ENCODE results near the gene PPP1R12A.

The PPP1R12A gene

DNA sequence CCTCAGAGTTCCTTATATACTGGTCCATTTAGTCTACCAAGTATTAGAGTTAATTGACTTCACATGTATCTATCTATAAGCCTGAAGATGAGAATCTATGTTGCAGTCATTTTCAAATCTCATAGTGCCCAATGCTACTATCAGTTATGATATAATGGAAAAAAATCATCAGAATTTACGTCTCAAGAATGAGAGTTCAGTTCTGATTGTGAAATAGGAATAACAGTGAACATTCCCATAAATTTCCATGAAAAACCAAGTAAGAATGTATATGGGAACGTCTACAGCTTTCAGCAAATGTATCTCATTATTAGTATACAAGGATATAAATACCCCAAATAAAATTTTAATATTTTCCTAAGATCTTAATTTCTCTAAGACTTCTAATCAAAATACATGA, 77.2 kb downstream of the PPP1R12A start:
- H3K4me3 ChIP-seq (ENCODE audit: low read length) = no peak overlapping the region
- H3K9me3 ChIP-seq (ENCODE audit: insufficient read depth, low read length) = 0 out of 2 replicates have a peak, but pooled peaks cover under 1% of the 10 kb centered on the region
- no peak overlapping the region for H3K4me2 ChIP-seq (ENCODE audit: low read length)
- no peak for TF ChIP-seq EZH2phosphoT487 (IDR thresholded peaks at IDR 0.05; ENCODE audit: low read depth)
- TF ChIP-seq, protein P1, sequence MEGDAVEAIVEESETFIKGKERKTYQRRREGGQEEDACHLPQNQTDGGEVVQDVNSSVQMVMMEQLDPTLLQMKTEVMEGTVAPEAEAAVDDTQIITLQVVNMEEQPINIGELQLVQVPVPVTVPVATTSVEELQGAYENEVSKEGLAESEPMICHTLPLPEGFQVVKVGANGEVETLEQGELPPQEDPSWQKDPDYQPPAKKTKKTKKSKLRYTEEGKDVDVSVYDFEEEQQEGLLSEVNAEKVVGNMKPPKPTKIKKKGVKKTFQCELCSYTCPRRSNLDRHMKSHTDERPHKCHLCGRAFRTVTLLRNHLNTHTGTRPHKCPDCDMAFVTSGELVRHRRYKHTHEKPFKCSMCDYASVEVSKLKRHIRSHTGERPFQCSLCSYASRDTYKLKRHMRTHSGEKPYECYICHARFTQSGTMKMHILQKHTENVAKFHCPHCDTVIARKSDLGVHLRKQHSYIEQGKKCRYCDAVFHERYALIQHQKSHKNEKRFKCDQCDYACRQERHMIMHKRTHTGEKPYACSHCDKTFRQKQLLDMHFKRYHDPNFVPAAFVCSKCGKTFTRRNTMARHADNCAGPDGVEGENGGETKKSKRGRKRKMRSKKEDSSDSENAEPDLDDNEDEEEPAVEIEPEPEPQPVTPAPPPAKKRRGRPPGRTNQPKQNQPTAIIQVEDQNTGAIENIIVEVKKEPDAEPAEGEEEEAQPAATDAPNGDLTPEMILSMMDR (IDR thresholded peaks at IDR 0.05; ENCODE audit: low read depth, low read length) = no peak
- peaks cover 12% of the 10 kb centered on the region for H3K36me3 ChIP-seq (replicated peaks; ENCODE audit: low read depth, low read length)
- H3K9ac ChIP-seq (ENCODE audit: low read length) = no peak overlapping the region
- no peak overlapping the region for H2AFZ ChIP-seq (ENCODE audit: low read depth, low read length)
- H4K20me1 ChIP-seq (ENCODE audit: insufficient read depth, low read length) = 0 out of 2 replicates have a peak, but pooled peaks cover 15% of the 10 kb centered on the region
- no peaks in the 10 kb centered on the region for H3K4me1 ChIP-seq (ENCODE audit: low read length)
- H3K79me2 ChIP-seq (ENCODE audit: low read length) = peaks cover 51% of the 10 kb centered on the region
- H3K27me3 ChIP-seq (ENCODE audit: low read depth, low read length) = no peaks in the 10 kb centered on the region
- H3K27ac ChIP-seq (ENCODE audit: low read length) = no peak overlapping the region

DNA sequence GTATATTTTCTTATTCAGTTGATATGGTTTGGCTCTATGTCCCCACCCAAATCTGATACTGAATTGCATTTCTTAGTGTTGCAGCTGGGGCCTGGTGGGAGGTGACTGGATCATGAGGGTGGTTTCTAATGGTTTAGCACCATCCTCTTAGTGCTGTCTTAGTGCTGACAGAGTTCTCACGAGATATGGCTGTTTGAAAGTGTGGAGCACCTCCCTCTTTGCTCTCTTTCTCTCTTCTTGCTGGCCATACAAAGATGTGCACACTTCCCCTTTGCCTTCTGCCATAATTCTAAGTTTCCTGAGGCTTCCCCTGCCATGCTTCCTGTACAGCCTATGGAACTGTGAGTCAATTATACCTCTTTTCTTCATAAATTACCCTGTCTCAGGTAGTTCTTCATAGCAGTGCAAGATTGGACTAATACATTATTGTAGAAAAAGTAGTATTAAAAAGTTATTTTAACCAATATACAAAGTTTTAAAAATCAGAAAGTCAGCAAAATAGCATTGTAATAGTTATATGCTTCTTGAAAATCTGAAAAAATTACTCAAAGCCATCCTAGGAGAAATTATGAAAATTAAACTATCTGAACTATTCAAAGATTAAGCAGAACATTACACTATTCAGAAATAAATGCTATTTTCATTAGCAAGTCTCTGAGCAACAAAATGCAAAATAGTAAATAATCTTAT, 84.1 kb downstream of the PPP1R12A start:
- Histone ChIP-seq H4K20me1 (ENCODE audit: insufficient read depth, low read length) (peaks cover 5% of the 10 kb centered on the region; the same call in 1 of the 2 replicates), H3K4me1 (ENCODE audit: low read length) (no peaks in the 10 kb centered on the region), H3K4me3 (ENCODE audit: low read length) (no peak overlapping the region), H3K4me2 (ENCODE audit: low read length) (no peak overlapping the region), H3K9ac (ENCODE audit: low read length) (no peak overlapping the region), H3K27ac (ENCODE audit: low read length) (no peak overlapping the region), H3K36me3 (replicated peaks; ENCODE audit: low read depth, low read length) (peaks cover 8% of the 10 kb centered on the region), H2AFZ (ENCODE audit: low read depth, low read length) (no peak overlapping the region), H3K27me3 (ENCODE audit: low read depth, low read length) (no peaks in the 10 kb centered on the region), H3K9me3 (ENCODE audit: insufficient read depth, low read length) (0 out of 2 replicates have a peak, but pooled peaks cover 4% of the 10 kb centered on the region), H3K79me2 (ENCODE audit: low read length) (peaks cover 30% of the 10 kb centered on the region)
- TF ChIP-seq, protein P1 (IDR thresholded peaks at IDR 0.05; ENCODE audit: low read depth, low read length) = no peak
- TF ChIP-seq EZH2phosphoT487 (IDR thresholded peaks at IDR 0.05; ENCODE audit: low read depth) = no peak

DNA sequence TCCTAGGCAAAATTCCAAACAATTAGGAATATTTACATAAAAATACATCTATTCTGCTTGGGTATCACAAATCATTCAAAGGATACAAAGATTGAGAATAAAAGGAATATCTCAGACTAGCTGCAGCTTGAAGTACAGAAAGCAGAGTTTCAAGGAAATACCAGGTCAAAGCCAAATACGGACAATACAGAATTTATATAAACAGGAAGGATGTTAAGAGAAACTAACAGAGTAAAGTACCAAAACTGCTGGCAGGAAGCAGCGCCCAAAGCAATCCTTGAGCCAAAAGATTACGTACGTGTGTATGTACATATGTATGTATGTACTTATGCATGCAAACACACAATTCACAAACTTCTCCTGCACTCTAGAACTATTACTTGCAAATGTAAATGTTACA, 86.6 kb downstream of the PPP1R12A start:
- Histone ChIP-seq H3K27me3 (ENCODE audit: low read depth, low read length) (no peaks in the 10 kb centered on the region), H3K9me3 (ENCODE audit: insufficient read depth, low read length) (0 out of 2 replicates have a peak, but pooled peaks cover 4% of the 10 kb centered on the region), H3K36me3 (replicated peaks; ENCODE audit: low read depth, low read length) (peaks cover 19% of the 10 kb centered on the region), H3K4me2 (ENCODE audit: low read length) (no peak overlapping the region), H3K4me3 (ENCODE audit: low read length) (no peak overlapping the region), H3K9ac (ENCODE audit: low read length) (no peak overlapping the region), H3K4me1 (ENCODE audit: low read length) (no peaks in the 10 kb centered on the region), H3K27ac (ENCODE audit: low read length) (no peak overlapping the region), H4K20me1 (ENCODE audit: insufficient read depth, low read length) (peaks cover 4% of the 10 kb centered on the region; the same call in 1 of the 2 replicates), H3K79me2 (ENCODE audit: low read length) (peaks cover 20% of the 10 kb centered on the region; the same call in 1 of the 2 replicates), H2AFZ (ENCODE audit: low read depth, low read length) (no peak overlapping the region)
- no peak for TF ChIP-seq EZH2phosphoT487 (IDR thresholded peaks at IDR 0.05; ENCODE audit: low read depth)
- TF ChIP-seq, protein P1 (IDR thresholded peaks at IDR 0.05; ENCODE audit: low read depth, low read length) = no peak

DNA sequence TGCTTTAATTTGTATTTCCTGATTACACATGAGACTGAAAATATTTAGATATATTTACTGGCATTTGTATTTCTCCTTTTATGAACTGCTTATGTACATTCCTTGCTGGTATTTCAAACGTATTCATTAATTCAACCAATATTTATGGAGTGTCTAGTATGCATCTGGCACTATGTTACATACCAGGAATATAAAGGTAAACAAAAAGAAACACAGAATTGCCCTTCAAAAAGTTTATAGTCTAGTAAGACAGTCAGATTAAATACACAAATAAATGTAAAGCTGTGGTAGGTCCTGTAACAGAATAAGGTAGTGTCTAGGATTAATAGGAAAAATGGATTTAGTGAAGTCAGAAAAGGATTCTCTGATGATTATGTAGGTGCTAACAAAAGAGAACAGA, 87.5 kb downstream of the PPP1R12A start:
- Histone ChIP-seq H2AFZ (ENCODE audit: low read depth, low read length) (no peak overlapping the region), H3K4me1 (ENCODE audit: low read length) (no peaks in the 10 kb centered on the region), H3K4me2 (ENCODE audit: low read length) (no peak overlapping the region), H3K4me3 (ENCODE audit: low read length) (no peak overlapping the region), H3K27me3 (ENCODE audit: low read depth, low read length) (no peaks in the 10 kb centered on the region), H3K27ac (ENCODE audit: low read length) (no peak overlapping the region), H3K79me2 (ENCODE audit: low read length) (peaks cover 12% of the 10 kb centered on the region; the same call in 1 of the 2 replicates), H3K9ac (ENCODE audit: low read length) (no peak overlapping the region), H3K36me3 (replicated peaks; ENCODE audit: low read depth, low read length) (peaks cover 22% of the 10 kb centered on the region), H3K9me3 (ENCODE audit: insufficient read depth, low read length) (0 out of 2 replicates have a peak, but pooled peaks cover under 1% of the 10 kb centered on the region), H4K20me1 (ENCODE audit: insufficient read depth, low read length) (peaks cover 4% of the 10 kb centered on the region; the same call in 1 of the 2 replicates)
- TF ChIP-seq EZH2phosphoT487 (IDR thresholded peaks at IDR 0.05; ENCODE audit: low read depth) = no peak
- TF ChIP-seq, protein P1 (IDR thresholded peaks at IDR 0.05; ENCODE audit: low read depth, low read length) = no peak
